Kidney capillary endothelial cell (primary cell): Measurements from ENCODE around the gene EXOC3L2.
"Not testable (repeated sequence)": the region's sequence is repeated elsewhere in the genome, so short reads cannot be mapped to it uniquely, and the experiment has no call there.

Source experiments
- DNase-seq: peaks from one replicate; pipeline ENCODE4 v3.0.0-alpha.2; 2018; ENCODE audit warnings: low spot score

The EXOC3L2 gene

DNA sequence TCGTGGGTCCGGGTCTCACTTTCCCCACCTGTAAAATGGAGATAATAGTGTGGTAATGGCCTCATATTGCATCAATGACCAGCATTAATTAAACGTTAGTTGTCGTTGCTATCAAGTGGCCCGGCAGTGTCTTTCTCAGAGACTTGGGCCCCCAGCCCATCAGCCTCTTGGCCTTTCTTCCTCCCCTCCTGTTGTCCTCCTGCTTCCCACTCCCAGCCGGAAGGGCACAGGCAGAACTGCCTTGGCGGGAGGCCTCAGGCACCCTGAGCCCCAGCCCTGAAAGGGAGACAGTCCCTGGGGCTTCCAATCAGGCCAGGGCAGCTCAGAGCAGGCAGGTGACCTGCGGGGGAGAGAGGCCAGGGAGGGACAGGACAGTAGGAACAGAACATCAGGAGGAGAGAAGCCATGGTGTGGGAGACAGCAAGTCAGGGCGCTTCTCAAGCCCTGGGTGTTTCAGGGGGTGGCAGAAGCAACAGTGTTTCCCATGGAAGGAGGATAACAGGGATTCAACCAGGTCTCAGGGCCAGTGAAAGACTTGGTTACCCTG is 10.5 kb upstream of the EXOC3L2 start:
- DNase-seq, result no peak

GRCh38 chr19:45254044-45254531 is 8.9 kb upstream of the EXOC3L2 start:
- no peak for DNase-seq

GRCh38 chr19:45253396-45254027 is 8.3 kb upstream of the EXOC3L2 start:
- no peak for DNase-seq

GRCh38 chr19:45251452-45252354 is 6.5 kb upstream of the EXOC3L2 start:
- no peak for DNase-seq

DNA sequence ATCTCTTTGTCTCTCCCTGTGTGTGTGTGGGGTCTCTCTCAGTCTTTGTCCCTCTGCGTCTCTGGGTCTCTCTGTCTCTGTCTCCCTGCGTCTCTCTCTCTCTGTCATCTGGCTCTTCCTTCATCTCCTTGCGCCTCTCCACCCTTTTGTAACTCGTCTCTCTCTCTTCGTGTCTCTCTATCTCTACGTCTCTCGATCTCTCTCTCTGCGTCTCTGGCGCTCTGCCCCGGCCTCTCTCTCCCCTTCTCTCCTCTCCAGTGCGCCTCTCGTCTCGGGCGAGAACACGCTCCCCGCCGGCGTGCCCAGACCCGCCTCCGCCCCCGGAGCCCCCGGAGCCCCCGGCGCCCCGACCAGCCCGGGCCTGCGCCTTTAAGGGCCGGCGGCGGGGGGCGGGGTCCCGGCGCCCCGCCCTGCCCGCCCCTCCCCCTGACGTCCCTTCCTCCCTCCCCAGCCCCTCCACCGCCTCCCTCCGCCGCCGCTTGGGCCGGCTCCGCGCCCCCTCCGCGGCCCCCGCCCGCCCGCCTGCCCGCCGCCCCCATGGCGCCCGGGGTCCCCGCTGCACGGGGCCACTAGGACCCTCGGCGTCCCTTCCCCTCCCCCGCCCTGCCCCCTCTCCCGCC is 5.7 kb upstream of the EXOC3L2 start, which contains the start of gene MARK4:
TSS of gene MARK4 (plus strand) at position 440 of the 620 bp plus-strand sequence. CDS start 318 bp downstream, outside the sequence.
- no peak for DNase-seq

DNA sequence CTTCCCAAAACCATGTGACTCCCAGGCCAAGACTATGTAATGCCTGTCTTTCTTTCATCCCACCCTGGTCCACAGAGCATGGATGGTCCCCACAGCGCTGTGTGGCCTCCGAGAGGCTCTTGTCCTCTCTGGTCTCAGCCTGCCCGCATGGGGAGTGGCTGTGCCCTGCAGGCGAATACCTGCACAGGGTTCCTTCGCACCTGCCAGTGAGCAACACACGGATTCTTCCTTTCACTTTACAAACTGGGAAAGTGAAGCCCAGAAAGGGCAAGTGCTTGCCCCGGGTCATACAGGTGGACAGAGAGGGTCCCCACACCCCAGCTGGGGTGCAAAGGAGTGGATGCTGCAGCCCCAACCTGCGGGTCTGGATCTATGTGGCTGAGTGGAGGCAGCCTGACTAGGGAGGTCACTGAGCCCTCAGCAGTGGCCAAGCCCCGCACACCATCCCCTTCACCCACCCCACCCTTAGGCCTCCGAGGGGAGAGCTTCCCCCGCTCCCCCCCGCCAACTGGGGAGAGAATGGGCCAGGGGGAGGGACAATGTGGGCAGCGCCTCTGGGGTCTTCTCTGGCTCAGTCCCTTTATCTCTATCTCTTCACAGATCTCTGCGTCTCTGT is 5.1 kb upstream of the EXOC3L2 start:
- DNase-seq, result no peak

DNA sequence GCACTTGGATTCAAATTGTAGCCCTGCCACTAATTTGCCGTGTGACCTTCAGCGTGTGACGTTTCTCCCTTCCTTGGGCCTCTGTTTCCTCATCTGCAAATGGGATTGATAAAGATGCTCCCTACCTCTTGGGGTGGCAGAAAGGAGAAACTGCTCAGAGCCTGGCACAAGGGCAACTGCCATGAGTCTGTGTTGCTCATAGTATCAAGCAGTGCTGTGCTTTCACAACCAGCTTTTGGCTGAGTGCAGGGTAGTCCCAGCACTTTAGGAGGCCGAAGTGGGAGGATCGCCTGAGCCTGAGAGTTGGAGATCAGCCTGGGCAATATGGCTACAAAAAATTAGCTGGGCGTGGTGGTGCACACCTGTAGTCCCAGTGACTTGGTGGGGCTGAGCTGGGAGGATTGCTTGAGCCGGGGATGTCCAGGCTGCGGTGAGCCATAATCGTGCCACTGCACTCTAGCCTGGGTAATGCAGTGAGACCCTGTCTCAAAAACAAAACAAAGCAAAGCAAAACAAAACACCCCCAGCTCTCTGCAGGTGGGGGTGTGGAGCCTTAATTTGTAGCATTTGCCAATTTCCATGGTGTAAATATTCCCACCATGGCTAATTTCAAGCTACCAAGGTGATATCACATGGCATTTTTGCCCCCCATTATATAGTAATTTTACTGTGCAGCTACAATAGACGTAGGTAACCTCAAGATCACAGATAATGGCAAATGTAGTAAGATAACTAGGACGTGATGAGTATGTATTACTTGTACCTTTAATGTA is 4.2 kb upstream of the EXOC3L2 start:
- no peak for DNase-seq

DNA sequence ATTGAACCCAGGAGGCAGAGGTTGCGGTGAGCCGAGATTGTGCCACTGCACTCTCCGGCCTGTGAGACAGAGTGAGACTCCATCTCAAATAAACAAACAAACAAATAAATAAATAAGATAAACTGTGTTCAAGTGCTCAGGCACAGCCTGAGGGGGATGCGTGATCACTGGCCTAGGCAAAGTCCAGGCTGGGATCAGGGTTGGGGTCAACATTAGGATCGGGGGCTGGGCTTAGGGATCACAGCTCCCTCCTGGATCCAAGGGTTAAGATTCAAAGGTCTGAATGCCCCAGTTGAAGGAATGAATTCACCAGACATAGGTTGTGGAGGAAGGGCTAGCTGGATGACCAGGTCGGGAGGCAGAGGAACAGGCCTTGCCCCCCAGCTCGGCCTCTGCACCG is 1.9 kb upstream of the EXOC3L2 start:
- DNase-seq, result no peak

DNA sequence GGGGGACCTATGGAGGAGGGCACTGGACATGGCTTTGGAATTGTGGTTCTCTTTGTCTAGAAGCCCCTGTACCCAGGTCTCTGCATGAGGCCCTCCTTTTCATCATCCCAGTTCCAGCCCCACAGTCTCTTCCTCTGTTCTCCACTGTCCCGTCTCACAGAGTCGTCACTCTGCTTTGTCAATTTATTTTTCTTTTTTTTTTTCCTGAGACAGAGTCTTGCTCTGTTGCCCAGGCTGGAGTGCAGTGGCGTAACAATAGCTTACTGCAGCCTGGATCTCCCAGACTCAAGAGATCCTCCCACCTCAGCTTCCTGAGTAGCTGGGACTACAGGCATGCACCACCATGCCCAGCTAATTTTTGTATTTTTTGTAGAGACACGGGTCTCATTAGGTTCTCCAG is 619 bp upstream of the EXOC3L2 start:
- no peak for DNase-seq

DNA sequence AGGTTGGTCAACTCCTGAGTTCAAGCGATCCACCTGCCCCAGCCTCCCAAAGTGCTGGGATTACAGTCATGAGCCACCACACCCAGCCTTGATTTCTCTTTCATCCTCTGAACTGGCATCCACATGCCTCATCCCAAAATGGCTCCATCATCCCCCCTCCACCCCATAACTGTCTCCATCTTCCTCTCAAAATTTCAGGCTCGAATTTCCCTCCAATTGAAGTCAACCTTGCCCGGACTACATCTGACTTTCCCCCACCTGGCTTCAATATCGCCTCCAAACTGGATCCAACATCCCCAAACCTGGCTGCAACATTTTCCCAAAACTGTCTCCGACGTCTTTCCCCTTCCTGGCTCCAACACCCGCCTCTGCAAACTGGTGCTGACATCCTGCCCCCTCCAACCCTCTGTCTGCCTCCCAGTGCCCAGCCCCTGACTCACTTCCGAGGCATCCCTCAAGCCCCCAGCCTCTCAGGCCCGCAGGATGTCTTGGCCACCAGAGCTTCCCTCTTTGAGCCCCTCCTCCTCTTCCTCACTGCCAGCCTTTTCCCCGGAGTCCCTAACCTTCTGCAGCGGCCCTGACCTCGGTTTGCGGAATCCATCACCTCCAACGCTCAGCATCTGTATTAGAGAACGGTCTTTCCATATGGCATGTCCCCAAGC is 943 bp downstream of the EXOC3L2 start:
- peak; percentile 81 for DNase-seq

GRCh38 chr19:45243144-45243732 is 2.0 kb downstream of the EXOC3L2 start:
- no peak for DNase-seq

DNA sequence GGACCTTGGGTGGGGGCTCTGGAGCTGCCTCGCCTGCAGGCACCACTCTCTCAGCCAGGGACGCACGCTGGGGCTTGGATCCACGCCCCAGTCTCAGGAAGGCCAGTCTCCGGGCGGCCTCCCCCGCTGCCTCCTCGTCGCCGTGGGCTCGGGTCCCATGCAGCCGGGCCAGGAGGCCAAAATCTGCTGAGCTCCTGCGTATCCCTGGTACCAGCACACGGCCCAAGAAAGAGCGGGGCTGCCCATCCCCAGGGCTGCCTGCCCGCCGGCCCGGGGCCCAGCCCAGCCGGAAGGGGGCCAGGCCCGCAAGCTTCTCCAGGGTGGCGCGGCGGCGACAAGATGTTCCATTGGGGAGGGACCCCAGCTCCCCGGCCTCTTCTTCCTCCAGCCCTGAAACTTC is 6.7 kb downstream of the EXOC3L2 start:
- DNase-seq, result no peak

DNA sequence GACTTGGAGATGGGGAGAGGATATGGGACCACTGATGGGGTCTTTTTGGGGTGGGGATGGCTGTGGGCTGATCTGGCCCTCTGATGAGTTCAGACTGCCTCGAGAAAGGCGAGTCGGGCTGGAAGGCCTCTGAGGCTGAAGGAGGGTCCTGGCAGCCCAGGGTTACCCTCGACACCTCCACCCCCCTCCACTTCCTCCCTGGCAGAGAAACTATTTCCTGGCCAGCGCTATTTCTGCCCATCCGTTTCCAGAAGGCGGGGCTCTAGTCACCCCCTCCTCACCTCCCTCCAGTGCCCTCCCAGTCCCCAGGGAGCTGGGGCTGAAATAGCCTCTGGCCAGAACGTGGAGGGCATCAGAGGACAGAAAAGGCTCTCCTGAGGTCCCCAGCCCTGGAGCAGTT is 9.7 kb downstream of the EXOC3L2 start:
- no peak for DNase-seq

DNA sequence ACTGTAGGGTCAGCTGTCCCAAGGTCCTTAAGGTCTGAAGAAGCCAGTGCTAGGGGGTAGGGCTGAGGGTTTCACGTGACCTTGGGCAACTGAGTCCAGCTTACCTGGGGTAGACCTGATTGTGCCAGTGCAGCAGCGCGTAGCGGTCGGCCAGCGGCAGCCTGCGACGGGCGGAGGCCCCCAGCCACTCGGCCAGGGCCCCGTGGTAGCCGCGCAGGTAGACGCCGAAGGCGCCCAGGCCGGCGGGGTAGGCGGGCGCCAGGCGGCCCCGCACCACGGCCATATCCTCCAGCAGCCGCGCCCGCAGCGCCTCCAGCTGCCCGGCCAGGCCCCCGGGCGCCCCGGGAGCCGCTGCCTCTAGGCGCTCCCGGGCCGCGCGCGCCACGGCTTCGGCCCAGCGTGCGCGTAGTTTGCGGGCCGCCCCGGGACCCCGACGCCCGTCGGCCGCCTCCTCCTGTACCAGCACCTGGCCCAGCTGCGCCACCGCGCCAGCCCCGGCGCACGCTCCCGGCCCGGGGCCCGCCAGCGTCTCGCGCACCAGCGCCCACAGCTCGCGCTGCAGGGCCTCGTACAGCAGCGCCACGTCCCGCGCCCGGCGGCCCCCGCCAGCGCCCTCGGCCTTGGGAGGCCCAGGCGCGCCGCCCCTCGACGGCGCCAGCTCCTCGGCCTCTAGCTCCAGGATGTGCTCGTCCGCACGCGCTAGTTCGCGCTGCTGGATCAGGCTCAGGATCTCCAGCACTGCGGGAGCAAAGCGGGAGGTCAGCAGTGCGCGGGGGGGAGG is 10.9 kb downstream of the EXOC3L2 start:
- DNase-seq, result no peak

GRCh38 chr19:45231891-45232290 is 13.3 kb downstream of the EXOC3L2 start:
- no peak for DNase-seq

- not testable (repeated sequence) for DNase-seq
Measured at GRCh38 chr19:45229056-45229455, 16.2 kb downstream of the EXOC3L2 start.

DNA sequence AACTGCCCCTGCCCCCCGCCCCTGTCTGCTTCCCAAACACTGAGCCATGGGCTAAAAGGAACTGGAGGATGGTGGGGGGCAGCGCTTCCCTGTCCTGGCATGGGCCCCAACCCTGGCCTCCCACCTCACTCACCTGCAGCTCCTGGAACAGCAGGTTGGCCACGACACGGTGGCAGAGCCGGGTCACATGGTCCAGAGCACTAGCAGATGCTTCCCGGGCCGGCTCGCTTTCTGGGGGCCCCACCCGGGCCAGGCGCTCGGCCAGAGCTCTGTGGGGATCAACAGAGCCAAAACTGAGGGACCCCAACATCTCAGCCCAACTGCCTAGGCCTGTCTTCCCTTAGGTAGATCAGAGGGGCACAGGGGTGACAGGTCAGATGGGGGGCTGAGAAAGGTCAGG is 20.6 kb downstream of the EXOC3L2 start:
- DNase-seq, result no peak

GRCh38 chr19:45223879-45224278 is 21.3 kb downstream of the EXOC3L2 start:
- no peak for DNase-seq

- no peak for DNase-seq
Measured at GRCh38 chr19:45222724-45223123, 22.5 kb downstream of the EXOC3L2 start.
